Nephron (organoid): ENCODE results near the gene DMAP1.

Source experiments
- H3K27ac Mint-ChIP-seq, 3 experiments: 2 replicates each; pipeline ENCODE4 v1.8.0; 2020; ENCODE audit warnings: mixed read lengths in 3 of 3, mild to moderate bottlenecking in 2 of 3, moderate library complexity in 1 of 3
- H3K27me3 Mint-ChIP-seq: 2 replicates; pipeline ENCODE4 v1.8.0; 2021; ENCODE audit warnings: low read depth, mild to moderate bottlenecking, moderate library complexity, mixed read lengths
- H3K36me3 Mint-ChIP-seq: 2 replicates; pipeline ENCODE4 v1.8.0; 2020; ENCODE audit warnings: low read depth, mixed read lengths
- H3K4me1 Mint-ChIP-seq: 2 replicates; pipeline ENCODE4 v1.8.0; 2020; ENCODE audit warnings: mixed read lengths
- H3K4me3 Mint-ChIP-seq, 3 experiments: 2 replicates each; pipeline ENCODE4 v1.8.0; 2020; ENCODE audit warnings: mild to moderate bottlenecking in 3 of 3, mixed read lengths in 3 of 3, moderate library complexity in 2 of 3
- H3K9me3 Mint-ChIP-seq: 2 replicates; pipeline ENCODE4 v1.8.0; 2020; ENCODE audit warnings: mixed read lengths
- CTCF ChIP-seq, 3 experiments: fragments of 200-600 bp; sonication (generic); IDR thresholded peaks; one replicate each; pipeline ENCODE4 v1.5.0; 2021; ENCODE audit warnings: antibody characterized with exemption in 3 of 3; ENCODE audit not compliant: unreplicated experiment in 3 of 3

Gene DMAP1

DNA sequence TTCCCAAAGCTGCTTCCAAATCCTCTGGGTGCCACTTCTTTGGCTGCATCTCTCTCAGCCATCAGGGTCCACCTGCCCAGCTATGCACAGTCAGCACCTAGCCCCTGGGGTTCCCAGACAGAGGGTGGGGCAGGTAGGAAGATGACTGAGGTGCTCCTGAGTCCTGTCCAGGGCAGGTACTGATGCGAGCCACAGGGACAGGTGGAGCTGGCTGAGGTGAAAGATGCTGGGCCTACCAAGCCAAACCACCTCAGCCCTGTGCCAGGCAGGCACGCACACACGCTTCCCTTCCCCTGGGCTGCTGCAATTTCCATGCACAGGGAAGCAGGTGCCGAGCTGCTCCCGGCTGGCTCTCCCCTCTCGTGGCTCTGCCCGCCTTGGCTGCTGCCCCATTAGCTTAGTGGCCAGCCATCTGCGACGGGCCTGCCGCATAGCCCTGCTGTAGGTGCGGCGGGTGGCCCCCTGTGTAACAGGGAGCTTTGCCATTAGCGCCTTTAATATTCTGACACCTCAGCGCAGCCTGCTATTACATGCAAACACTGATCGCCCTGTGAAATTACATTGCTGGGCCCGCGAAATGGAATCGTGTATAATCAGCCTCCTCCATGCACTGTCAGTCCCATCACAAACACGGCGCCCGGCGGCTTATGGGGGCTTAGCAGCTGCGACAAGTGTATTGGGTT, 38.9 kb downstream of the DMAP1 start:
- H3K27me3 Mint-ChIP-seq, result no peaks in the 10 kb centered on the region
- no peak overlapping the region for H3K4me3 Mint-ChIP-seq
- H3K36me3 Mint-ChIP-seq, result peaks cover 18% of the 10 kb centered on the region
- no peaks in the 10 kb centered on the region for H3K9me3 Mint-ChIP-seq
- no peak overlapping the region for H3K27ac Mint-ChIP-seq
- no peak for TF ChIP-seq CTCF (IDR thresholded peaks at IDR 0.05; ENCODE audit: unreplicated experiment in 3 of 3)
- H3K4me1 Mint-ChIP-seq, result peaks cover 9% of the 10 kb centered on the region

GRCh38 chr1:44254392-44254910, 41.2 kb downstream of the DMAP1 start:
- no peaks in the 10 kb centered on the region for H3K27me3 Mint-ChIP-seq
- no peaks in the 10 kb centered on the region for H3K9me3 Mint-ChIP-seq
- H3K27ac Mint-ChIP-seq, result no peak overlapping the region
- peaks cover 13% of the 10 kb centered on the region for H3K36me3 Mint-ChIP-seq
- H3K4me3 Mint-ChIP-seq, result no peak overlapping the region
- peaks cover 20% of the 10 kb centered on the region for H3K4me1 Mint-ChIP-seq
- no peak for TF ChIP-seq CTCF (IDR thresholded peaks at IDR 0.05; ENCODE audit: unreplicated experiment in 3 of 3)

GRCh38 chr1:44256762-44257554, 43.7 kb downstream of the DMAP1 start:
- no peaks in the 10 kb centered on the region for H3K27me3 Mint-ChIP-seq
- no peak for TF ChIP-seq CTCF (IDR thresholded peaks at IDR 0.05; ENCODE audit: unreplicated experiment in 3 of 3)
- no peaks in the 10 kb centered on the region for H3K9me3 Mint-ChIP-seq
- H3K27ac Mint-ChIP-seq, result no peak overlapping the region
- H3K4me3 Mint-ChIP-seq, result no peak overlapping the region
- peaks cover 16% of the 10 kb centered on the region for H3K36me3 Mint-ChIP-seq
- H3K4me1 Mint-ChIP-seq, result peaks cover 11% of the 10 kb centered on the region

GRCh38 chr1:44259090-44259489, 45.8 kb downstream of the DMAP1 start:
- no peak overlapping the region for H3K27ac Mint-ChIP-seq
- H3K9me3 Mint-ChIP-seq, result no peaks in the 10 kb centered on the region
- no peaks in the 10 kb centered on the region for H3K27me3 Mint-ChIP-seq

GRCh38 chr1:44260792-44261170, 47.5 kb downstream of the DMAP1 start:
- Mint-ChIP-seq H3K4me3 (no peak overlapping the region), H3K4me1 (peaks cover 11% of the 10 kb centered on the region), H3K36me3 (peaks cover 24% of the 10 kb centered on the region), H3K27me3 (no peaks in the 10 kb centered on the region), H3K9me3 (no peaks in the 10 kb centered on the region), H3K27ac (peak overlapping the region in 1 of 3 experiments; percentile 47)
- no peak for TF ChIP-seq CTCF (IDR thresholded peaks at IDR 0.05; ENCODE audit: unreplicated experiment in 3 of 3)

More at GRCh38 chr1:44259090-44259489, 45.8 kb downstream of the DMAP1 start:
- no peak for TF ChIP-seq CTCF (IDR thresholded peaks at IDR 0.05; ENCODE audit: unreplicated experiment in 3 of 3)
- H3K4me3 Mint-ChIP-seq, result no peak overlapping the region
- H3K4me1 Mint-ChIP-seq, result peaks cover 11% of the 10 kb centered on the region
- H3K36me3 Mint-ChIP-seq, result peaks cover 20% of the 10 kb centered on the region
